Ishikawa (cell line): ENCODE data around the gene NTN5.

Experiments used
- CEBPB ChIP-seq: IDR thresholded peaks from 2 replicates; pipeline ENCODE4 v1.6.1; 2012
- CREB1 ChIP-seq: IDR thresholded peaks from 2 replicates; pipeline ENCODE4 v1.6.1; 2012; ENCODE audit warnings: low read depth
- EGR1 ChIP-seq: IDR thresholded peaks from 2 replicates; pipeline ENCODE4 v1.6.1; 2012
- EP300 ChIP-seq: IDR thresholded peaks from 2 replicates; pipeline ENCODE4 v1.6.1; 2012; ENCODE audit warnings: borderline replicate concordance
- FOXM1 ChIP-seq: IDR thresholded peaks from 2 replicates; pipeline ENCODE4 v1.6.1; 2012; ENCODE audit warnings: low read depth, borderline replicate concordance
- NFIC ChIP-seq: IDR thresholded peaks from 2 replicates; pipeline ENCODE4 v1.6.1; 2012
- RAD21 ChIP-seq: IDR thresholded peaks from 2 replicates; pipeline ENCODE4 v1.6.1; 2012; ENCODE audit warnings: low read depth
- TAF1 ChIP-seq: IDR thresholded peaks from 2 replicates; pipeline ENCODE4 v1.6.1; 2012; ENCODE audit warnings: low read depth, mild to moderate bottlenecking
- TCF12 ChIP-seq: IDR thresholded peaks from 2 replicates; pipeline ENCODE4 v1.6.1; 2012; ENCODE audit warnings: low read depth
- TEAD4 ChIP-seq: IDR thresholded peaks from 2 replicates; pipeline ENCODE4 v1.6.1; 2012
- YY1 ChIP-seq: IDR thresholded peaks from 2 replicates; pipeline ENCODE4 v1.6.1; 2012; ENCODE audit warnings: low read depth
- ZBTB7A ChIP-seq: IDR thresholded peaks from 2 replicates; pipeline ENCODE4 v1.6.1; 2012; ENCODE audit warnings: low read depth
- TF ChIP-seq, protein P1 (sequence below): IDR thresholded peaks from 2 replicates; pipeline ENCODE4 v1.6.1; 2012; ENCODE audit warnings: low read depth, mild to moderate bottlenecking
- TF ChIP-seq, protein P2 (sequence below): IDR thresholded peaks from 2 replicates; pipeline ENCODE4 v1.6.1; 2012
- TF ChIP-seq, protein P3 (sequence below): IDR thresholded peaks from 2 replicates; pipeline ENCODE4 v1.6.1; 2012

The NTN5 gene

DNA sequence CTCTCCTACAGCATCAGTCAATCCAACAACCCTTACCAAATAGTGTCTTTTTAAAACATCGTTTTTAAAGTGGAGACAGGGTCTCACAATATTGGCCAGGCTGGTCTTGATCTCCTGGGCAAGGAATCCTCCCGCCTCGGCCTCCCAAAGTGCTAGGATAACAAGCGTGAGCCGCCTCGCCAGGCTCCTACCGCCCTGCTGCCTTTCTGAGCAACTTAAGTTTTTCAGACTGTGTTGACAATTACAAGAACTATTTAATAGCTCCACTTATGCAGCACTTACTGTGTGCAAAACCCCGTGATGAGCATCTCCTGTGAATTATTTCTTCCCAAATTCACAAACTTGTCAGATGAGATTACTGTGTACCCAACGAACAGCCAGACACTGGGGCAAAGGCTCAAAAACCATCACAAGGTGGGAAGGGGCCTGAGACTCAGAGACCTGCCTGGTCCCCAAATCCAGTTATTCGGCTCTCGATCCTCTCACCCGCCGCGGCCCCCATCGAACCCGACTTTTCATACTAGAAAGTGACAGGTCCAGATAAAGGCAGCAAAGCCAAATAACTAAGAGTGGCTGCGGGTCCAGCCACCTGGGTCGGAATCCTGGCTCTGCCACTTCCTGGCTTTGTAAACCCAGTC, 54.4 kb downstream of the NTN5 start:
- TF ChIP-seq CEBPB, result no peak
- no peak for TF ChIP-seq ZBTB7A
- no peak for TF ChIP-seq EP300
- no peak for TF ChIP-seq TCF12
- TF ChIP-seq FOXM1, result no peak
- TF ChIP-seq RAD21, result no peak
- no peak for TF ChIP-seq CREB1

DNA sequence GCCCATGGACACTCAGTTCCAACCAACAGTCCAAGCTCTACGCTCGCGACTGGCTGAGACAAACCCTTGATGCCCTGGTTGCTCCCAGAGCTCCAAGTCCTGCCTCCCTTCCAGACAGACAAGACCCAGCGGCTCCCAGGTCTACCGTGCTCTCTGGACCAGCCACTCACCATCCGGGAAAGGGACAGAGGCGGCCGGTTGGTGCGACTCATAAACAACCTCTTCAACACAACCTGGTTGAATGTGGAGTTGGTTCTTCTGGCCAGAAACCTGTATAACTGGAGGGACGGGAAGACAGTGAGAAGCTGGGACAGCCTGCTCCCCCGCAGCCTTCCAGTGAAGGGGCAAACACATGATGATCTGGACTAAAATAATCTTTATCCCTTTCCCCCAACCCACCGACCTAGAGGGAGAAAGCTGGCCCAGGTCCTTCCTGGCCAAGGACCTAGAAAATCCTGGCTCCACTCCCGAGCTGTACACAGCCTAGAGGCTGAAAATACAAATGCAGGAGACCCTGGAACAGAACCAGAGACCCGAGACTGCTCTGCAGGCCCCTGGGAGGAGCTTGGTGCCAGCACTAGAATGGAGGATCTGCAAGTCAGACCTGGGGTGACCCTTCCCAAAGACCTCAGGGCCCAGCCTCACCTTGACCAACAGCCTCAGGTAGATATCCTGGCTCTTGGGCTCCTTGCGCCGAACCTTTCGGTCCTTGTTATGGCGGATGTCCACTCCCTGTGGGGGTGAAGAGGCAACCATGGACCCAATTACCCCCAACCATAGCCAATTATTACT, 55.5 kb downstream of the NTN5 start:
- TF ChIP-seq RAD21 (no peak), FOXM1 (no peak), ZBTB7A (no peak), TCF12 (no peak), NFIC (no peak)
- TF ChIP-seq, protein P1, sequence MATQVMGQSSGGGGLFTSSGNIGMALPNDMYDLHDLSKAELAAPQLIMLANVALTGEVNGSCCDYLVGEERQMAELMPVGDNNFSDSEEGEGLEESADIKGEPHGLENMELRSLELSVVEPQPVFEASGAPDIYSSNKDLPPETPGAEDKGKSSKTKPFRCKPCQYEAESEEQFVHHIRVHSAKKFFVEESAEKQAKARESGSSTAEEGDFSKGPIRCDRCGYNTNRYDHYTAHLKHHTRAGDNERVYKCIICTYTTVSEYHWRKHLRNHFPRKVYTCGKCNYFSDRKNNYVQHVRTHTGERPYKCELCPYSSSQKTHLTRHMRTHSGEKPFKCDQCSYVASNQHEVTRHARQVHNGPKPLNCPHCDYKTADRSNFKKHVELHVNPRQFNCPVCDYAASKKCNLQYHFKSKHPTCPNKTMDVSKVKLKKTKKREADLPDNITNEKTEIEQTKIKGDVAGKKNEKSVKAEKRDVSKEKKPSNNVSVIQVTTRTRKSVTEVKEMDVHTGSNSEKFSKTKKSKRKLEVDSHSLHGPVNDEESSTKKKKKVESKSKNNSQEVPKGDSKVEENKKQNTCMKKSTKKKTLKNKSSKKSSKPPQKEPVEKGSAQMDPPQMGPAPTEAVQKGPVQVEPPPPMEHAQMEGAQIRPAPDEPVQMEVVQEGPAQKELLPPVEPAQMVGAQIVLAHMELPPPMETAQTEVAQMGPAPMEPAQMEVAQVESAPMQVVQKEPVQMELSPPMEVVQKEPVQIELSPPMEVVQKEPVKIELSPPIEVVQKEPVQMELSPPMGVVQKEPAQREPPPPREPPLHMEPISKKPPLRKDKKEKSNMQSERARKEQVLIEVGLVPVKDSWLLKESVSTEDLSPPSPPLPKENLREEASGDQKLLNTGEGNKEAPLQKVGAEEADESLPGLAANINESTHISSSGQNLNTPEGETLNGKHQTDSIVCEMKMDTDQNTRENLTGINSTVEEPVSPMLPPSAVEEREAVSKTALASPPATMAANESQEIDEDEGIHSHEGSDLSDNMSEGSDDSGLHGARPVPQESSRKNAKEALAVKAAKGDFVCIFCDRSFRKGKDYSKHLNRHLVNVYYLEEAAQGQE, result no peak
- TF ChIP-seq, protein P2, sequence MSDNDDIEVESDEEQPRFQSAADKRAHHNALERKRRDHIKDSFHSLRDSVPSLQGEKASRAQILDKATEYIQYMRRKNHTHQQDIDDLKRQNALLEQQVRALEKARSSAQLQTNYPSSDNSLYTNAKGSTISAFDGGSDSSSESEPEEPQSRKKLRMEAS, result no peak

DNA sequence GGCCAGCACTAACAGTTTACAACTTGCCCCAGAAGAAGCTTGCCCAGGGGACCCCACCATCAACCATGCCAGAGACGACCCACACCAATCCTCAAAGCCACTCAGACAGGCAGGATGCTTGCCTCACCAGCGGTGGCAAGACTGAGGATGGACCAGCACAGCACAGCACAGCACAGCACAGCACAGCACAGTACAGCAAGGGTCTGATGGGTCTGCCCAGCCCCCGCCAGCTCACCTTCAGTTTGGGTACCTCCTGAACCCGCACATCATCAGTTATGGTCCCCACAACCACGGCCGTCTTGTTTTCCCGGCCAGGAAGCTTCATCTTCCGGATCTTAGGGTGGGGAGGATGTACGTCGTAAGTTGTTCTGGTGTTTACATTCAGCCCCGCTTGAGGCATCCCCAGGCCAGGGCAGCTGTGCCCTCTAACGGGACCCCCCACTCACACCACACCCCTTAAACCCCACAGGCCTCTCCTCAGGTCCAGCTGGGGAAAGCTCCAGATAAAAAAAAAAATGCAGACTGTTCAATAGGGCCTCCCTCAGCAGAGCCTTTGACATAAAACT, 56.2 kb downstream of the NTN5 start:
- TF ChIP-seq EGR1 (no peak), RAD21 (no peak), CEBPB (no peak), CREB1 (no peak), TAF1 (no peak), TEAD4 (no peak)
- TF ChIP-seq, protein P1, result no peak

DNA sequence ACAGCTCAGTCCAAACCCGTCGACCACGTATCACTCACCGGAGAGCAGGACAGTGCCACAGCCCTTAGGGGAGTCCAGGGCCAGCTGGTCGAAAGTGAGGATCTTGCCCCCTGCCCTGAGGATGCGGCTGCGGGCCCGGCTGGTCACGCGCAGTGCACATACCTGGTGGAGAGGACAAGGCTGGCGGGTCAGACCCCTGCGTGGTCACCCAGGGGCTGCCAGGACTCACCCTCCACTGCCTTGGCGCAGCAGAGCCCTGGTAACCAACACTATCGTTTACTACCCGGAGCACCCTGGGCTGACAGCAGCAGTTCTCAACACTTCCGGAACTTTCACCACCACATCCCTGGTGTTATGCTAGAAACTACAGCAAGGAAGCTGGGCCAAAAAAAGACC, 56.8 kb downstream of the NTN5 start:
- TF ChIP-seq, protein P2, result no peak
- TF ChIP-seq YY1, result no peak
- TF ChIP-seq RAD21, result no peak
- TF ChIP-seq, protein P3, sequence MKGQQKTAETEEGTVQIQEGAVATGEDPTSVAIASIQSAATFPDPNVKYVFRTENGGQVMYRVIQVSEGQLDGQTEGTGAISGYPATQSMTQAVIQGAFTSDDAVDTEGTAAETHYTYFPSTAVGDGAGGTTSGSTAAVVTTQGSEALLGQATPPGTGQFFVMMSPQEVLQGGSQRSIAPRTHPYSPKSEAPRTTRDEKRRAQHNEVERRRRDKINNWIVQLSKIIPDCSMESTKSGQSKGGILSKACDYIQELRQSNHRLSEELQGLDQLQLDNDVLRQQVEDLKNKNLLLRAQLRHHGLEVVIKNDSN, result no peak
- no peak for TF ChIP-seq TEAD4
- no peak for TF ChIP-seq CEBPB
- TF ChIP-seq TCF12, result no peak
- TF ChIP-seq, protein P1, result no peak
- TF ChIP-seq NFIC, result no peak
- TF ChIP-seq EGR1, result no peak
- TF ChIP-seq EP300, result no peak
- TF ChIP-seq FOXM1, result no peak
- TF ChIP-seq TAF1, result no peak
- TF ChIP-seq ZBTB7A, result no peak
- no peak for TF ChIP-seq CREB1
